GM04503 (cell line): Measurements from ENCODE around the gene TMEM150B.

ENCODE experiments used
- DNase-seq: peaks from one replicate; pipeline ENCODE4 v3.0.0-alpha.2; 2012; ENCODE audit warnings: low read depth

The TMEM150B gene

DNA sequence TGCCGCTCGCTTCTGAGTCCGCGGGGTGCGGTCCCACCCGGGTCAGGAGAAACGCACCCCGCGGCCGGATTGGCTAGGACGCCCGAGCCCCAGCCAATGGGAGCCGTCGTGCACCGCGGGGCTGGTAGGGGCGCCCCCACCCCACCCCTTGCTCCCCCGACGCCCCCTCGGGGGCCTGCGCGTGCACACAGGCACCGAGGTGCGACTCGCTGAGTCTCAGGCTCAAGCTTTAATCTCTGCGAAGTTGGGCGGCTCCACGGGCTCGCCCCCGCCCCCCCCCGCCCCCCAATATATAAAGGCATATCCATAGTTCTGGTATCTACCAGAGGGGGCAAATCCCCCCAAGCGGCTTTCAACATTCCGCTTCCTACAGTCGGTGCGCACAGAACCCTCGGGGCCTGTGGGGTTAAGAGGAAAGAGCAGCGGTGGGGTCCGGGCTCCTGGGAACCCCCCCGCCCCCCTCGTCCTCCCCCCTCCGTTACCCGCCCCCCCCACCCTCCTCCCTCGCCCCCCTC lies 29.6 kb upstream of the TMEM150B start, which contains the start of gene COX6B2:
TSS of gene COX6B2 (minus strand) at position 22 of the 515 bp plus-strand sequence. CDS start 198 bp downstream, outside the sequence.
- no peak for DNase-seq

DNA sequence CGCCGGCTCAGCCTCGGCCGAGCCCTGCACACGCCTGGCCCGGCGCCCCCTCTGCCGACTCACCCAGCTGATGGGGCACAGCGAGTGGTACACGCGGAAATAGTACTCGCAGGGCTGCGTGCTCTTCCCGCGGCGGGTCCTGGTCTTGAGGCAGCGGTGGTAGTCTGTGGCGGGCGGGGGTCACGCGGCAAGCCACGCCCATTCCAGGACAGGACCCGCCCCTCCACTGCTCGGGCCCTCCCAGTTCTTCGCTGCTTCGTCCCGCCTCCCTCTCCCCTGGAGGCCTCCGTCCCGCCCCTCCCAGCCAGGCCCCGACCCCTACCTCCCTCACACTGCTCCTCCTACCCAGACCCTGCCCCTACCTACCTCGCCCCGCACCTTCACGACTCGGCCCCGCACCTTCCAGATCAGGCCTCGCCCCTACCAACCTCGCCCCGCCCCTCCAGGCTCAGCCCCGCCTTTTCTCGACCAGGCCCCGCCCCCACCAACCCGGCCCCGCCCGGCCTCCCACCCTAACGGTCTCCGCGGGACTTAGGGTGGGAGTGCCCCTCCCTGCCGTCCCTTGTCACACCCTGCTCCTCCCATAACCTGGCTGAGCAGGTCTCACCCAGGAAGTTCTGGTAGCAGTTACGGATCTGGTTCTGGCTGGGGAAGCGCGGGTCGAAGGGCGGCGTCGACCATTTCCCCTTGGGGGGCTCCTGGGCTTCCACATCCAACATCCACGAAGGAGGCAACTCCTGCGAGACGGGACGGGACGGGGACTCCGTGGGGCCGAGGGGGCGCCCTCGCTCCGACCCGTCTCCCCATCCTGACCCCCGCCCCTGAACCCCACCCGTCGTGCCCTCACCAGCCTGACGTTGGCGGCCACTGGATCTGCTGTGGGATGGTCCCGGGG lies 28.9 kb upstream of the TMEM150B start:
- DNase-seq: no peak

DNA sequence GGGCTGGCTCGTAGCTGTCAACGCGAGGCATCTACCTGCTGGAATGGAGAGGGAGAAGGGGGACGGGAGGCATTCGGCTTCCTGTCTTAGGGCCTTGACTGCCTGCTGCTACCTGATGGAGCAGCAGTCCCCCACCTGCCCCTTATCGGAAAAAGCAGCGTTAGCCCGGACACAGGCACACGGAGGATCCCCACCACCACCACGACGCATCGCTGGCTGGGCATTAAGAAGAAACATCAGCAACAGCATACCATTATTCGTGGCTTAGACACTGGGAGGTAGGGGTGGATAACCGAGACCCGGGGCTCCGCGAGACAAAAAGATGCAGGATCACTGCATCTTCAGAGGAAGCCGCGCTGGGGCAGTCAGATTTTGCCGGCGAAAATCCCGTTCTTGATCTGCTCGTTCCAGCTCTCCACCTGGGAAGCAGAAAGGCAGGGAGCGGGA lies 28.2 kb upstream of the TMEM150B start:
- DNase-seq: no peak

DNA sequence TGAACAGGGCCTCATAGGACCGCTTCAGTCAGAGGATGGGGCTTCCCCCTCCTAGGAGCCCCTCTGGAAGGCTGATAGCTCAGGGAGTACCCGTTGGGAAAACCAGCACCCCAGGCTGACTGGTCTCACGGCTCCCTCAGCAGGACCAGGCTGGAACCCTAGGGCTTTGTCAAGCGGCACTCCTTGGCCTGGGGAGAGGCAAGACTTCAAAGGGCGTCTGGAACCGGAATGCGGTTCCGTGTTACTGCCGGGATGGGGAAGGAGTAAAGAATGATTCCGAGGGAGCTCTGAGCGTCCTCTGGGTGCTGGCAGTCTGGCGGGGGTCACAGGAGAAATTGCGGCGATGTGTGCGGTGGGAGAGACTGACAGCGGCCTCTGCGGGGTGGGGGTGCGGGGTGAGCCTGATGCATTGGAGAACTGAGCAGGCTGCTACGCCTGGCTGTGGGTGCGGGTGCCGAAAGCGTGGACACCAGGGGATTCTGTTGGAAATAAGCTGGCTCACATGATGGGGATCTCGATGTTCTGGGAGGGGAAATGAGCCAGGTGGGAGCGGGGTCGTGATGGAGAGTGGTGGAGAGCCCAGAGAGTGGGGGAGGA lies 27.5 kb upstream of the TMEM150B start:
- DNase-seq: no peak

DNA sequence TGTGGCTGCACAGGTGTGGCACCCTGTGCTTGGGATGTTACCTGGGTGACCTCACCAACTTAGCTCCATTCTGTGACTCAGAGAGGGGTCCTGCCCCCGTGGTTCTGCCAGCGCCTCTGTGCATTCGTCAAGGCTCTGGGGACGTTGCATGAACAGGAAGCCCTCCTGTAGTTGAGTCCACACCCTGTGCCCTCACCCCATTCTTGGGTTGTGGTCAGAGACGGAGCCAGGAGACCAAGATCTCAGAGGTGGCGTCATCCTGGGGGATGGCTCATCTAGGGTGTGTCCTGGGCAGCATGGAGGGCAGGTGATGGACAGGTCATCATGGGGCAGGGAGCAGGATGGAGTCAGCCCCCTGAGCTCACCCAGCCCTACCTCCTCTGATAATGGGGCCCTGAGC lies 26.9 kb upstream of the TMEM150B start:
- DNase-seq: no peak

DNA sequence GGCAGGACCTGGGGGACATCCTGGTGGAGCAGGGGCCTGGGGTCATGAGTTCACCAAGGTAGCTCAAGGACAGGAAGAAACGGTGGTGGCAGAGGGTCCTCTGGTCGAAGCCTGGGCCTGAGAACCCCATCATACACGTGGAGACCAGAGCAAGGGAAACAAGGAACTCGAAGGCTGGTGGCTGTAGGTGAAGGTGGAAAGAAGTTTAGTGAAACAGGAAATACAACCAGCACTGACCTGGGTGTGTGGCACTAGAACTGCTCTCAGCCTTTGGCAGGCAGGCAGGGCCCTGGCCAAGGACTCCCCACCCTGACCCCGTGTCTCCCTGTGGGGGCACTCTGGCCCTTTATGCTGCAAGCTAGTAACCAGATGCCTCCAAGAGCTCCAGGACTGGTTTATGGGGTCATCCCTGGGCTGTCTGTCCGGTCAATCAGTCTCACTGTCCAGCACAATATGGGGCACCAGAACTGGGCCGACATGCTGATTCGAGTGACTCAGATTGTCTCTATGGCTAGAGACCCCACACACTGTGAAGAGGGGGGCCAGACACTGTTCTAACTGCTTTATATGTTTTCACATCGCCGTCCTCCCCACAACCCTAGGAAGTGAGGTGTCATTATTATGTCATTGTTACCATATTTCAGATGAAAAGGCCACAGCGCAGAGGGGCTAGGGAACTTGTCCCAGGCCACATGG lies 25.6 kb upstream of the TMEM150B start:
- DNase-seq: no peak

DNA sequence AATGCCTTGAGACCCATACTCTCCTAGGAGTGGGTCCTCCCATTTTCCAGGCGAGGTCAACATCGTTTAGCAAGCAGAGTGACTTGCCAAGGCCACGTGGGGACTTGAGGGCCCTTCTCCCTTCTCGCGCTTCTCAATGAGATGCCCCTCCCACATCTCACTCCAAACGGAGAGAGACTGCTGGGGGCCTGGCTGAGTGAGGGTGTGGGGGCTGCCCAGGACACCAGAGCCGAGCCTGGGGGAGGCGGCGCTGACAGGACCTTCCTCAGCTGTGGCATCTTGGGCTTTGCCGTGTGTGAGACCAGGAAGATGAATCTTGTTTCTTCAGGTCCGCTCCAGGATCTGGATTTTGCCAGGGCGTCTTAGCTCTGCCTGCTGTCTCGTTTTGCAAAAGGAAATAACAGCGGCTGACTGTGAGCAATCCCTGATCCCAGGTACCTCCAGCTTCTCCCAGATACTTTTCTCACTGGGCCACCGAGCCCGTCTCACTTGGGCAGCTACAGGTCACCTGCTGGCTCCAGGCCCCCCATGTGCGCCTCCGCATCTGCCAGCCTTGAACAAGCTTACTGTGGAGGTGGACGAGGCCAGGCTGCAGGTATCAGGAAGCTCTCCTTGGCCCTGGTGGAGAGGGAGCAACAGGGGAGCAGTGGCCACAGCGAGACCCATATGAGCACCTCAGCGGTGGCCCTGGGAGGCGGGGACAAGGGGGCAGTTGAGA lies 23.3 kb upstream of the TMEM150B start:
- DNase-seq: no peak

DNA sequence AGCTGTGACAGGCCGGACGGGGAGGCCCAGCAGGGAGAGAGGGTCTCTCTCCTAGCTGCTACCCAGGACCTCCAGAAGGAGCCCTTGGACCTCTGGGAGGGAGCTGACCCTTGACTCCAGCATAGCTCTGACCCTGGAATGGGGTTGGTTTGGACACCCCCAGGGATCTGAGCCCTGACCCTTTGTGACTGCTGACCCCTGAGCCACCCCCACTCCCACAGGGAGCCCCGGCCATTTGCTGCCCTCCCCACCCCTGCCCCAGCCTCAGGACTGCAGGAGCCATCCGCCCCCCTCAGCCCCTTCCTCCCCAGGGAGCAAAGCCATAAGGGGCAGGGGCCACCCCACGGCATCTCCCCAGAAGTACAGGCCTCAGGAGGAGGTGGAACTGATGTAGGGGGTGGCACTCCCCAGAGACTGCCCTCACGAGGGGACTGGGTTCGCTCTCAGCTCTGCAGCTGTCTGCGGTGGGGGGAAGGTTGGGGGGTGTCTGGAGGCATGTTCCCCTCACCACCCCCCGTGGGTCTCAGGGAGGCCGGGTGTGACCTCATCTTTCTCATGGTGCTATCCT lies 22.4 kb upstream of the TMEM150B start:
- no peak for DNase-seq

DNA sequence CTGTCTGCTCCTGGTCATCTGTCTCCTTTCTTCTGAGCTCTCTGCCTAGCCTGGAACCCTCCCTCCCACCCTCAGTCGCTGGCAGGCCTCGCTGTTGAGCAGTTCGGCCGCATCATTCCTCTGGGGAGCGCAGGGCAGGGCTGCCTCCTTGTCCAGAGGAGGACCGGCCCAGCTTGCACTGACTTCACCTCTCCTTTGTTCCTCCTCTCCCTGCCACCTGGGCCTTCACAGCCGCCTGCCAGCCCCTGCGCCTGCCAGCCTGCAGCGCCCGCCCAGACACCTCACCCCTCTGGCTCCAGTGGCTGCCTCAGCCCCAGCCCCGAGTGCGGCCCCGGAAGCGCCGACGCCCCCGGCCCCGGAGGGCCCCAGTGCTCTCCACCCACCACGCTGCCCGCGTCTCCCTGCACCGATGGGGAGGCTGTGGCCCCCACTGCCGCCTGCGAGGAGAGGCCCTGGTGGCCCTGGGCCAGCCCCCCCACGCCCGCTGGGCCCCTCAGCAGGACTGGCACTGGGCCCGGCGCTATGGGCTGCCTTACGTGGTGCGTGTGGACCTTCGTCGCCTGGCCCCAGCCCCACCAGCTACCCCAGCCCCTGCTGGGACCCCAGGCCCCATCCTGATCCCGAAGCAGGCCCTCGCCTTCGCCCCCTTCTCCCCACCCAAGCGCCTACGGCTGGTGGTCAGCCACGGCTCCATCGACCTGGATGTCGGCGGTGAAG lies 21.7 kb upstream of the TMEM150B start:
- DNase-seq: no peak

DNA sequence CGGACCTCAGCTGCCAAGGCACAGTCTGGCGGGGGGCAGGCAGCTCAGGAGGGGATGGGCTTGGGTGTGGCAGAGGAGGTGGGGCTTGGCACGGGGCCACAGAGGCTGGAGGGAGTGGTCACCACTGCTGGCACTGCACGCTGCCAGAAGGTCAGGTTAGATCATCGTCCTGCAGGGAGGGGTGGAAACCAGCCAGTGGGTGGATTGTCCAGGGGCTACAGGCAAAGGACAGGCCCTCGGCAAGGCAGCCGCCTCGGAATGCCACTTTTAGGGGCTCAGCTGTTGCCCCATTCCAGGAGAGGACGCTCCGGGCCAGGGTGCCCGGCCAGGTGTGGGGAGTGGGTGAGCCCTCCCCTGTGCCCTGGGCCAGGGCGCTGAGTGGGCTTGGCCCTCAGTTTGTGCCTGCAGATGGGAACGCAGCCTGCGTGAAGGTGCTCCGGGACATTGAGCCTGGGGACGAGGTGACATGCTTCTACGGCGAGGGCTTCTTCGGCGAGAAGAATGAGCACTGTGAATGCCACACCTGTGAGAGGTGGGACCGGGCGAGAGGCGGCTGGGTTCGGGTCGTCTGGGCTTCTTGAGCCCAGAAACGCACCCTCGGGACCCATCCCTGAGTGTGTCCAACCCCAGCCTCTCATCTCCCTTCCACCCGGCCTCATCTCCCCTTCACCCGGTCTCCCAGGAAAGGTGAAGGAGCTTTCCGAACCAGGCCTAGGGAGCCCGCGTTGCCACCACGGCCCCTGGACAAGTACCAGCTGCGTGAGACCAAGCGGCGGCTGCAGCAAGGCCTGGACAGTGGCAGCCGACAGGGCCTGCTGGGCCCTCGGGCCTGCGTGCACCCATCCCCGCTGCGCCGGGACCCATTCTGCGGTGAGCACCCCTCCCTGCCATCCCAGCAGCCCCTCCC lies 20.9 kb upstream of the TMEM150B start:
- DNase-seq: no peak

DNA sequence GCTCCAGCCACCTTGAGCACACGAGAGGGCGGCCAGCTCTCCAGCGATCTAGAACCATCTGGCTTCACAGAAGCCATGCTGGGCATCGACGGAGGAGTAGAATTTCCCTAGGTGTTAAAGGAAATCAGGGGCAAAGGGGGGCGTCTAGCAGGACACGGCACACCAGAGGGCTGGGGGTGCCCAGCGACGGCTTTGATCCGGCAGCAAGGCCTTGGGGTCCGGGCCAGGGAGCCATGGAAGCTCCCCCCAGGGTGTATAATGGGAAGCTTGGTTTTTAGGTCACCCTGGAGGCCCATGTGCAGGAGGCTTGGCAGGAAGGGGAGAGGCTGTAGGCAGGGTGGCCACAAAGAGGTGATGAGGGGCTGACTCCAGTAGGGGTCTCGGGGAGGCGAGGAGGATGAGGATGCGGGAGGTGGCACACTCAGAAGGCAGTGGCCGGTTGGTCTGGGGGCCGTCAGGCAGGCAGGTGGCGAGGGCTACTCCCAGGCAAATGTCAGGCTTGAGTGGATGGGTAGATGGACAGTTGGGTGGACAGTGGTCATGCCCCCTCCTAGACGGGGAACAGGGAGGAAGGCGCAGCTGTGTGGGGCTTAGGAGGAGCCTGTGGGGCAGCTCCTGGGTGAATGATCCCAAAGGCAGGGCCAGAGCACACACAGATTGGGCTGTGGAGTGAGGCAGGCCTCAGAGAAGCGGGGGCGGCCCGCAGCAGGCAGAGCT lies 20.1 kb upstream of the TMEM150B start:
- DNase-seq: no peak

DNA sequence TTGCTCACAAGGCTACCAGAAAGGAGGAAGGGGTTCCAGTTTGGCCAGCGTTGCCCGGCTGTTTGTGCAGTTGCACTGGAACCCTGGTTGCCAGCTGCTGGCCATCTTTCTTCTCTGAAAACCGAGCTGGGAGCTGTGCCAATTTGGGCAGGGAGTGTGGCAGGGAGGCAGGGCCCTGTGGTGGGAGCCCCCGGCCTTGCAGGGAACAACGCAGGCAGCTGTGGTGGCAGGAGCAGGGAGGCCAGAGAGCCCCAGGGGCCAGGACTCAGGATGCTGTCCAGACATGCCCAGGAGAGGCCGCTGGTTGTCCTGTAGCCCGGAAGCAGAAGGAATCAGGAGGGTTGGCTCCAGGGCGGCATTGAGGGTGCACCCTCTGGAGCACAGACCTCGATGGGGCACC lies 19.3 kb upstream of the TMEM150B start:
- no peak for DNase-seq

DNA sequence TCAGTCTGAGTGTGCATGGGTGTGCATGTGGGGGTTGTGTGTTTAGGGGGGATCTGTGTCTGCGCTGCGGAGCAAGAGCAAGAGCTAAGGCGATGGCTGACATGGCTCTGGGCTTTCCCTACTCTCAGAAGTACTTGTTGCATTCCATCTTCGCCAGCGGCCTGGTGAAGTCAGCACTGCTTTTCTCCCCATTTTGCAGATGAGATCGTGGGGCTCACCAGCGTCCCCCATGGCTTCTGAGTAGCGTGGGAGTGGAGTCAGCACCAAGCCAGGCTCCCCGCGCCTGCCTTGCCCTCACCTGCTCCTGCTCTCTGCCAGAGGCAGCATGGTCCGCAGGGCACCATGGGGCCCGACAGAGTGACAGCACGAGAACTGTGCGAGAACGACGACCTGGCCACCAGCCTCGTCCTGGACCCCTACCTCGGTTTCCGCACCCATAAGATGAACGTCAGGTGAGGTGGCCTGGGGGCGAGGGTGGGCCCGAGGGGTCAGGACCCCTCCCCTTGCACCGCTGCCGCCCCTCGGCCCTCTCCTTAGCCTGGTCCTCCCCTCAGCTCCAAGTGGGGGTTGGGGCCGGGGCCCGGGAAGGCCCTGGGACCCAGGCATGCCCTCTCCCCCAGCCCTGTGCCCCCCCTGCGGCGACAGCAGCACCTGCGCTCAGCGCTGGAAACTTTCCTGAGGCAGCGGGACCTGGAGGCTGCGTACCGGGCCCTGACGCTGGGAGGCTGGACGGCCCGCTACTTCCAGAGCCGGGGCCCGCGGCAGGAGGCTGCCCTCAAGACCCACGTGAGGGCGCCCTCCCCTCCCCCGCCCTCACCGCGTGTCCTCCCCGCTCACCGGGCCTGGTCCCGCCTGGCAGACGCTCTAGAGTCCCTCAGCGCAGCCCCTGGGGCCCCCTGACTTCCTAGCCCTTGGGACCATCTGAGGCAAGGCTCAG lies 16.7 kb upstream of the TMEM150B start:
- no peak for DNase-seq

DNA sequence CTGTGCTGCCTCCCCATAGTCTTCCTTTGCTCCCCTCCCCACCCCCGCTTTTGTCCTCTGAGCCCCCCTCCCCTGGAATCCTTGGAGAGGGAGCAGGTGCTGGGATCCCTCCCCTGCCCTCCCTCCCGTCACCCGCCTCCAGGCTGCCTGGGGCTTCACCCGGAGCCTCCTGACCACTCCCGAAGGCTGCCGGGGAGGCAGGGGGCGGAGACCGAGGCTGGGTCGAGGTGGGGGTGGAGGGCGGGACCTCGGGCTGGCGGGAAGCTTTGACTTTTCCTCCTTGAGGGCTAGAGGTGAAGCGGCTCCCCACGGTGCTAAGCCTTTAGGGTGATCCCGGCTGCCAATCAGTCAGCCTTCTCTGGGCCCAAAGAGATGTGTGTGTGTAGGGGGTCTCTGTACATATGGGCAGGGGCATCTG lies 16.0 kb upstream of the TMEM150B start:
- no peak for DNase-seq

DNA sequence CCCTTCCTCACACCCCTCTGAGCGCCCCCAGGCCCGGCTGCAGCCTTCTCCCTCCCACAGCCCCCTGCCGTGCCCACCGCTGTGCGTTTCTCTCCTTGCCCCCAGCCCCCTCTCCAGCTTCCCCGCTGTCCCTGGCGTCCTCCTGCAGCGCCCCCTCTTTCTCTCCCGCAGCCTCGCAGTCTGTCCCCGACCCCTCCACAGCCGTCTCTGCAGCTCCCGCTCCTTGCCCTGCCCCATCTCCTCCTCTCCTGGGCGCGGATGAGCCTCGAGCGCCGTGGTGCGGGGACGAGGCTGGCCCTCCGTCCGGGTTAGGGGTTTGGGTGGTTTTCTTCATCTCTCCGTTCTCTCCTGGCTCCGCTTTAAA lies 15.6 kb upstream of the TMEM150B start:
- DNase-seq: no peak

DNA sequence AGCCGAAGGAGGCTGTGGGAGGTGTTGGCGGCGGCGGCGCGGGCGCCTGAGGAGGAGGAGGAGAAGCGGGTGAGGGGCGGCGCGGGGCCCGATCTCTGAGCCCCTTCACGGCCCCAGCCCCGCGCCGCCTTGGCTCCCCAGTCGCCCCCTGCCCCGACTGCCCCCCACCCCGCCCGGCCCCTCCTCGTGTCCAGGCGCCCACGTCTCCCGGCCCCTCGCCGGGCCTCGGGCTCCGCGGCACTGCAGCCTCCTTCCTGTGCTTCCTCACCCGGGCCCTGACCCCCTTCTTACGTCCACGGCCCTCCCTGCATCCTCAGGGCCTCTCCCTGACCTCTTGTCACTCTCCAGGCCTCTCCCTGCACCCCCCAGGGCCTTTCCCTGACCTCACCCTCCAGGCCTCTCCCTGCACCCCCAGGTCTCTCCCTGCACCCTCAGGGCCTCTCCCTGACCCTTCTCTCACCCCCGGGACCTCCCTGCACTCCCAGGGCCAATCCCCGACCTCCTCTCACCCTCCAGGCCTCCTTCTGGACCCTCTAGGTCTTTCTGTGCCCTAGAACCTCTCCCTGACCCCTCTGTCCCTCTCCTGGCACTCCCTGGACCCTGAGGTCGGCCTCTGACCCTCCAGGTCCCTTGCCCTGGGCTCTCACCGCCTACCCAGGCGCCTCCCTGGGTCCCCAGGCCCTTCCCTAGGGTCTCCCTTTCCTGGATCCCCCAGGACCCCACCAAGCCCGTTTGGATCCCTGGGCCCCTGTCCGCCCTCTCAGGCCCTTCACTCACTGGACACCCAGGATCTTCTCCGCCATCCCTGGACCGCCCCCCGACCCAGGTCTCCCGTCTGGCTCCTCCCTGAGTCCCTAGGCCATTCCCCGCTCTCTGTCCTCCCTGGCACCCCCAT lies 15.0 kb upstream of the TMEM150B start:
- DNase-seq: no peak
